DMS53 treated with DMSO at 0.1 percent for 48 hours (cell line): Measurements from ENCODE around the gene MTHFD1L.

Experiments
- DNase-seq: peaks from one replicate; lab custom pipeline; 2025; ENCODE audit not compliant: unreplicated experiment; lab: John Stamatoyannopoulos, UW

MTHFD1L gene

GRCh38 chr6:150866147-150866990 lies 867 bp downstream of the MTHFD1L start:
- DNase-seq = peak; percentile 25

DNA sequence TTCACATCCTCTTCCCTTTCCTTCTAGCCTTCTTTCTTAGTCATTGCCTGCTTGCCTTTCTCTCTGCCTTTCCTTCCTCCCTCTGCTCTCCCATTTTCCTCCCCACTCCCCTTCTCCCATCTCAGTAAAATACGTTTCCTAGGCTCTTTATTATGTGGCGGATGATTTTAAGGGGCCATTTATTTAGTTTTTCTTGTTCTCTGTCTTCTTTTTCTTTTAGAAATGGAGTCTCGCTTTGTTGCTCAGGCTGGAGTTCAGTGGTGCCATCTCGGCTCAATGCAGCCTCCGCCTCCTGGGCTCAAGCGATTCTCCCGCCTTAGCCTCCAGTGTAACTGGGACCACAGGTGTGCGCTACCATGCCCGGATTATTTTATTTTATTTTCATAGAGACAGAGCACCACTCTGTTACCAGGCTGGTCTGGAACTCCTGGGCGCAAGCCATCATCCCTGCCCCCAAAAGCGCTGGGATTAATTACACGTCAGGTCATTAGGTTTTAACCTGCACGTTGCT lies 1.5 kb downstream of the MTHFD1L start:
- no peak for DNase-seq

- no peak for DNase-seq
Observed at GRCh38 chr6:150868759-150869158, 3.3 kb downstream of the MTHFD1L start.

GRCh38 chr6:150874179-150874578 lies 8.7 kb downstream of the MTHFD1L start:
- DNase-seq = no peak

GRCh38 chr6:150875841-150876240 lies 10.3 kb downstream of the MTHFD1L start:
- no peak for DNase-seq

DNA sequence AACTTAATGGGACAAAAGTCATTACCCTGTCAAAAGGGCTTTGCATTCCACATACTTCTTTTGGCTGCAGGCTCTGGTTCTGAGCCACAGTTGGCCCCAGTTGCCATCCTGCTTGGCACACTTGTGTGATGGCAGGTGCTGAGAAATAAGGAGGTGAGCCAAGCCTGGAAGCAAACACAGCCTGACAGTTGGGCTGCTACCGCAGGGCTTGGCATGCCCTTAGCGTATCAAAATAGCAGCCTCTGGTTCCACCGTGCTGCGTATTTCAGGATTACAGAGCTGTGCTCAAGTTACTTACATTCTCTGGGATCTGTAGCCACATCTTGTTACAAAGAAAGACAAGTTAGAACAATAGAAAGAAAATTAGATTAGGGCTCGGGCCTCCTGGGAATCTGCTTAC lies 11.1 kb downstream of the MTHFD1L start:
- no peak for DNase-seq

DNA sequence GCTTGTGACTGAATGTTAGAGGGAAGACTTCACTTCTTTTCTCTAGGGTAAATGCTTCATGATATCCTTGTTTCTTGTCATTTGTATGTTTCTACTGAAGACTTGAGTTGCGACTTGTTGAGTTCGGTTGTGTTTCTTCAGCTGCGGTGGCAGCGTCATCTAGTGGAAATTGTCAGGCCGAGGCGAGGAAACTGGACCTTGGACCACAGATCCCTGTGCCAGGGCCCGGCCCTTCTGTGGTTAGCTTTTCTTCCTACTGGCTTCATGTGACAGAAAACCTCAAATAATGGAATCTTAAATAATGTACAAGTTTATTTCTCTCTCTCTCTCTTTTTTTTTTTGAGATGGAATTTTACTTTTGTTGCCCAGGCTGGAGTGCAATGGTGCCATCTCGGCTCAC lies 12.4 kb downstream of the MTHFD1L start:
- DNase-seq = no peak

- no peak for DNase-seq
Observed at GRCh38 chr6:150878347-150879213, 13.1 kb downstream of the MTHFD1L start.

GRCh38 chr6:150880336-150880735 lies 14.8 kb downstream of the MTHFD1L start:
- DNase-seq = no peak

GRCh38 chr6:150881911-150882481 lies 16.5 kb downstream of the MTHFD1L start:
- no peak for DNase-seq

- no peak for DNase-seq
Observed at GRCh38 chr6:150883521-150883920, 18.0 kb downstream of the MTHFD1L start.

DNA sequence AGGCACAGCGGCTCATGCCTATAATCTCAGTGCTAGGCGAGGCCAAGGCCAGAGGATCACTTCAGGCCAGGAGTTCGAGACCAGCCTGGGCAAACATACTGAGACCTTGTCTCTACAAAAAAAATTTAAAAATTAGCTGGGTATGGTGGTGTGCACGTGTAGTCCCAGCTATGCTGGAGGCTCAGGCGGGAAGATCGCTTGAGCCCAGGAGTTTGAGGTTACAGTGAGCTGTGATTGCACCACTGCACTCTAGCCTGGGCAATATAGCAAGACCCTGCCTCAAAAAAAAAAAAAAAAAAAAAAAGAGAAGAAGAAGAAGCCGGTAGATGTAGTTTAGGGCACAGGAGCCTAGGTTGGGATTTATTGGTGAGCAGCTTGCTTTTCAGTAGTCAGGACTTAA lies 20.7 kb downstream of the MTHFD1L start:
- no peak for DNase-seq

DNA sequence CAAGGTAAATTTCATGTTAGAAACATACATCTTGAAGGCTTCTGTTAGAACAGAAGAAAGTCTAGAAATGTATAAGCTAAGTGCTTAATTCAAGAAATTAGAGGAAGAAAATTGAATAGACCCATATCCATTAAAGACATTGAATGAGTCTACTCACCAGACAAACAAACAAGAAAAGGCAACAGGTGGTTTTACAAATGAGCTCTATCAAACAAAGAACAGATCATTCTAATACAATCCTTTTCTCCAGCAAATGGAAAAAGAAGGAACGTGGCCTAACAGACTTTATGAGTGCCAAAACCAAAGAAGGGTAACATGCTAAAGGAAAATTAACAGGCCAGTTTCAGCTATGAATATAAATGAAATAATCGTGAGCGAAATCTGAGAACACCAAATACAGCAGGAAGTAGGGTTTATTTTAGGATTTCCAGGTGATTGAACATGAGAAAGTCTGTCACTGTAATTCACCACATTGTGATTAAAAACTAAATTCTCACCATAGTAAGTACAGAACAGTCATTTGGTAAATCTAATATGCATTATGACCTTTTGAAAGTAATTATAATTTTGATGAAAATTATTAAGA lies 22.6 kb downstream of the MTHFD1L start:
- DNase-seq = no peak

DNA sequence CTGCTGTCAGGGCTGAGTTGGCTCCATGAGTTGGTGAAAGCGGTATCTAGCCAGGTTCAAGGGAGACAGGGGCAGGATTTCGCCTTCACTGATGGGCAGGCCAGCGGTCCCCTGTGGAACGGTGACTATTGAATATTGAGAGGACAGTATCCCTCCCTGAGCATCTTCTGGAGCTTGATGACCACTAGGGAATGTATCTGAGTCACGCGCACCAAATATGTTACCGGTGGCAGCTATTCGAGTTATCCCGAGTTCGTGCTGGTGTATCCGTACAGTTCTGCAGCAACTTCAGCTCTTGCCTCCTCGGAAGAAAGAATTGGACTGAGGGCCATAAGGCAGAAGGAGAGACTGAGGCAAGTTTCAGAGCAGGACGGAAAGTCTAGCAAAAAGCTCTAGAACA lies 24.8 kb downstream of the MTHFD1L start:
- no peak for DNase-seq

DNA sequence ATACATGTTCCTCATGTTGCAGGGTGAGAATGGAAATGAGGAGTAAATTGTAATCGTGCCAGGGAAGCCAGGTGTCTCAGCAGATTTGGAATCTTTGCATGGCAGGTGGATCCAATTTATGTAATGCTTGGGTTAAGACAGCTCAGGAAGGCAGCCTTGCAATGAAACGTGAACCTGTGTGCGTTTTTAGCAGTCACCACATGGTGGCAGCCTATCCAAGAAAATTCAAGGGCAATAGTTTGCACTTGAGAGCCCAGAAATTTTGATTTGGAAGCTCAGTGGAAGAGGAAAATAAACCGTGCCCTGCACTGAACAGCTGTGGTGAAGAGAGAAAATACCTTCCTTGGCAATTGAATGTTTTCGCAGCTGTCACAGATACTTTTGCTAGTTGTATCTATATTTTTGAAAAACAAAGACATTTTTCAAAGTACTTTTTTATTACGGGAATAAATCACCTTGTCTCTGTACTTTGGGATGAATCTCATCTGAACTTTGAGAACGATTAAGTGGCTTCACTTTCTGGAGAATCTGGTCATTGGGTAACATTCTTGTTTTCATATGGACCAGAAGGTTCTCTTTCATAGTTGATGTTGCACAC lies 26.5 kb downstream of the MTHFD1L start:
- DNase-seq = peak; percentile 67

DNA sequence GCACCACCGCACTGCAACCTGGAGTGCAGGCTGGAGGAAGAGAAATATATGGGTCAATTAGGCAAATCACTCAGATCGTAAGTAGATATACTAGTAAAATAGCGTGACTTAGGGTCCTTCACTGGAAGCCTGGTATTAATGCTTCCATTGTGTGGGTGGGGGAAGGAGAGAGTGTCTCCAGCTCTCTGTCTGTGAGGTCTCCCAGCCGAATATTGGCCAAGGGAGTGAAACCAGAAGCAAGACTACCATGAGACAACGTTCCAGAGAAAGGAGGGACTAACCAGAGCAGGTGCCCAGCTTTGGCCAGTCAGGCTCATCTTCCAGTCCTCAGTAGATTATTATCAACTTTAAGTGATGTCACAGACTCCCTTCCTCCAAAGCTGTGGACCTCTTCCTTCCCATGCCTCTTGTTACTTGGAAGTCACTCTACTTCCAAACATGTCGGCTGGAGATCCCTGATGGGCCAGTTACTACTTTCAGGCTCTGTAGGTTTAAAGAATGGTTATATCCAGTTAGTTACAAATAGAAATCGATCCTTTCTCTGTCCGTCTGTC lies 28.8 kb downstream of the MTHFD1L start:
- DNase-seq = no peak

GRCh38 chr6:150894935-150895552 lies 29.5 kb downstream of the MTHFD1L start:
- no peak for DNase-seq

DNA sequence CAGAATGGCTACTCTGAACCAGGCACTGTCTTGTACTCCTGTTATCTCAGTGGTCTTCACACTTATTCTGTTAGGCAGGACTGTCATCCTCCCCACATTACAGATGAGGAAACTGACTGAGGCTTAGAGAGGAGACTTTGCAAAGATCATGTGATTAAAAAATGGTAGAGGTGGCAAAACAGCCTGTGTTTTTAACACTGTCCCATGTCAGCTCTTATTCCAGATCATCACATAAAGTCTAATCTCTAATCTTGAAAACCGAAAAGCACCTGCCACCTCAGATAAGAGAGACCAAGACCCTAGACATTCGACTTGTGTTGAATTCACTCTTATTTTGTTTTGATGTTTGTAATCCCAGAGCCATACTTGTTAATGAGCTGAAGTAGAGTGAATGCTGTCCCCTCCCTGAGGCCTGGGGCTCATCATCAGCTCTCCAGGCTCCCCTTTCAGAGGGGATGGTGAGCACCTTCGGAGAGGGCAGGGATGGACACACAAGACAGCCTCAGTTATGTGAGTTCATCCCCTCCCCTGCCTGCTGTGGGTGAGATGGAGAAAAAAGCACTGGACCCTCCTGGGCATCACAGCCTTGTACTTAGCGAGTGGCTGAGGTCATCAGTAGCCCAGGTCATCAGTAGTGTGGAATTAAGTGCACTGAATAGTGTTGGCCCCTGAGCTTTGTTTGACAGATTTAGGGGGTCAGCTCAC lies 30.6 kb downstream of the MTHFD1L start:
- no peak for DNase-seq

- no peak for DNase-seq
Observed at GRCh38 chr6:150897400-150897943, 32.0 kb downstream of the MTHFD1L start.
